Measurements from ENCODE around the gene HELLS.
"Not testable (repeated sequence)": the region's sequence is repeated elsewhere in the genome, so short reads cannot be mapped to it uniquely, and the experiment has no call there.

HELLS gene

GRCh38 chr10:94545391-94546048 lies at the start of gene HELLS:
TSS of gene HELLS (plus strand) at chr10:94545788. CDS start at chr10:94545922, 134 bp downstream.
- DNase-seq: peak; percentile 86

GRCh38 chr10:94496010-94496409 lies 49.6 kb upstream of the HELLS start:
- DNase-seq: no peak

GRCh38 chr10:94496646-94497045 lies 48.9 kb upstream of the HELLS start:
- DNase-seq: no peak

- no peak for DNase-seq
These were observed 45.5 kb upstream of the HELLS start for GRCh38 chr10:94500063-94500462.

- no peak for DNase-seq
These were observed 24.0 kb upstream of the HELLS start for GRCh38 chr10:94521276-94522250.

GRCh38 chr10:94524146-94524545 lies 21.4 kb upstream of the HELLS start:
- no peak for DNase-seq

- DNase-seq: no peak
These were observed 20.9 kb upstream of the HELLS start for GRCh38 chr10:94524711-94525110.

- not testable (repeated sequence) for DNase-seq
These were observed 14.0 kb upstream of the HELLS start for GRCh38 chr10:94531550-94531949.

GRCh38 chr10:94533027-94533426 lies 12.6 kb upstream of the HELLS start:
- DNase-seq: no peak

GRCh38 chr10:94542282-94542681 lies 3.3 kb upstream of the HELLS start:
- DNase-seq: not testable (repeated sequence)

GRCh38 chr10:94546049-94546900 lies 687 bp downstream of the HELLS start:
- DNase-seq: peak; percentile 3

GRCh38 chr10:94546901-94547185 lies 1.3 kb downstream of the HELLS start:
- no peak for DNase-seq

- no peak for DNase-seq
These were observed 3.6 kb downstream of the HELLS start for GRCh38 chr10:94549221-94549620.

- DNase-seq: not testable (repeated sequence)
These were observed 22.2 kb downstream of the HELLS start for GRCh38 chr10:94567714-94568307.

- no peak for DNase-seq
These were observed 25.5 kb downstream of the HELLS start for GRCh38 chr10:94571081-94571480.

GRCh38 chr10:94571528-94571927 lies 25.9 kb downstream of the HELLS start:
- DNase-seq: no peak

GRCh38 chr10:94578790-94579189 lies 33.2 kb downstream of the HELLS start:
- no peak for DNase-seq

- no peak for DNase-seq
These were observed 37.5 kb downstream of the HELLS start for GRCh38 chr10:94583124-94583523.

- DNase-seq: no peak
These were observed 46.0 kb downstream of the HELLS start for GRCh38 chr10:94591461-94592205.

- DNase-seq: no peak
These were observed 57.3 kb downstream of the HELLS start for GRCh38 chr10:94602729-94603515.

- no peak for DNase-seq
These were observed 61.5 kb downstream of the HELLS start for GRCh38 chr10:94607111-94607510.
